GM18502 (cell line): ENCODE results near the gene CFAP97D1.
"Not testable (repeated sequence)": the region's sequence is repeated elsewhere in the genome, so short reads cannot be mapped to it uniquely, and the experiment has no call there.

ENCODE experiments used
- ATAC-seq: cut with Tn5 transposase; IDR thresholded peaks from one replicate; pipeline ENCODE4 v1.9.1; 2021; ENCODE audit warnings: mild to moderate bottlenecking; ENCODE audit not compliant: unreplicated experiment, poor library complexity

The CFAP97D1 gene

GRCh38 chr17:43790311-43790940, 10.2 kb downstream of the CFAP97D1 start:
- no peak for ATAC-seq

GRCh38 chr17:43791589-43791988, 11.4 kb downstream of the CFAP97D1 start:
- ATAC-seq, result no peak

- ATAC-seq, result not testable (repeated sequence)
Observed at GRCh38 chr17:43792668-43793067, 12.4 kb downstream of the CFAP97D1 start.

GRCh38 chr17:43798024-43798423, 17.8 kb downstream of the CFAP97D1 start:
- not testable (repeated sequence) for ATAC-seq

GRCh38 chr17:43799047-43799446, 18.8 kb downstream of the CFAP97D1 start:
- ATAC-seq, result no peak

- no peak for ATAC-seq
Observed at GRCh38 chr17:43800736-43801135, 20.5 kb downstream of the CFAP97D1 start.

GRCh38 chr17:43801844-43802243, 21.6 kb downstream of the CFAP97D1 start:
- no peak for ATAC-seq

GRCh38 chr17:43803758-43804157, 23.5 kb downstream of the CFAP97D1 start:
- no peak for ATAC-seq

GRCh38 chr17:43805117-43805516, 24.9 kb downstream of the CFAP97D1 start:
- no peak for ATAC-seq

GRCh38 chr17:43808076-43808475, 27.8 kb downstream of the CFAP97D1 start:
- no peak for ATAC-seq

- ATAC-seq, result no peak
Observed at GRCh38 chr17:43809121-43809520, 28.9 kb downstream of the CFAP97D1 start.

- no peak for ATAC-seq
Observed at GRCh38 chr17:43810226-43810715, 30.0 kb downstream of the CFAP97D1 start.

GRCh38 chr17:43810823-43811222, 30.6 kb downstream of the CFAP97D1 start:
- ATAC-seq, result no peak

GRCh38 chr17:43812396-43813265, 32.4 kb downstream of the CFAP97D1 start:
- ATAC-seq, result no peak

GRCh38 chr17:43813386-43813785, 33.2 kb downstream of the CFAP97D1 start:
- ATAC-seq, result no peak

- ATAC-seq, result no peak
Observed at GRCh38 chr17:43814026-43814425, 33.8 kb downstream of the CFAP97D1 start.

GRCh38 chr17:43814714-43815113, 34.5 kb downstream of the CFAP97D1 start:
- ATAC-seq, result no peak

- ATAC-seq, result no peak
Observed at GRCh38 chr17:43816336-43817320, 36.4 kb downstream of the CFAP97D1 start.

- no peak for ATAC-seq
Observed at GRCh38 chr17:43817826-43818225, 37.6 kb downstream of the CFAP97D1 start.

GRCh38 chr17:43818966-43819365, 38.7 kb downstream of the CFAP97D1 start:
- no peak for ATAC-seq
